C4-2B (cell line): Measurements from ENCODE around the gene PDE8B.

Experiments used
- ZFX ChIP-seq: fragments of 450-650 bp; IDR thresholded peaks from 2 replicates; pipeline ENCODE4 v1.6.1; 2017
- TF ChIP-seq, protein P1 (sequence below): fragments of 450-650 bp; conservative IDR thresholded peaks from 2 replicates; pipeline ENCODE4 v1.5.1; 2017; ENCODE audit warnings: mild to moderate bottlenecking

DNA sequence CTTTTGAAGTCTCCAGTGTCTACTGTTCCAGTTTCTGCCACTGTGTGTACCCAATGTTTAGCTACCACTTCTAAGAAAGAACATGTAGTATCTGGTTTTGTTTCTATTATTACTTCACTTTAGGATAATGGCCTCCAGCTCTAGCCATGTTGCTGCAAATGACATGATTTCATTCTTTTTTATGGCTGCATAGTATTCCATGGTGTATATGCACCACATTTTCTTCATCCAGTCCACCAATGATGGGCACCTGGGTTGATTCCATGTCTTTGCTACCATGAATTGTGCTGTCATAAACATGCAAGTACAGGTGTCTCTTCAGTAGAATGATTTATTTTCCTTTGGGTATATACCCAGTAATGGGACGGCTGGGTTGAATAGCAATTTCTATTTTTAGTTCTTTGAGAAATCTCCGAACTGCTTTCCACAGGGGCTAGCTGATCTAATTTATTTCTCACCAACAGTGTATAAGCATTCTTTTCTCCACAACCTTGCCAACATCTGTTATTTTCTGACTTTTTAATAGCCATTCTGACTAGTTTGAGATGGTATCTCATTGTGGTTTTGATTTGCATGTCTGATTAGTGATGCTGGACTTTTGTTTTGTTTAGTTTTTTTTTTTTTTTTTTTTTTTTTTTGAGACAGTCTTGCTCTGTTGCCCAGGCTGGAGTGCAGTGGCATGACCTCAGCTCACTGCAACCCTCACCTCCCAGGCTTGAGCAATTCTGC is 212.7 kb downstream of the PDE8B start:
- TF ChIP-seq, protein P1, sequence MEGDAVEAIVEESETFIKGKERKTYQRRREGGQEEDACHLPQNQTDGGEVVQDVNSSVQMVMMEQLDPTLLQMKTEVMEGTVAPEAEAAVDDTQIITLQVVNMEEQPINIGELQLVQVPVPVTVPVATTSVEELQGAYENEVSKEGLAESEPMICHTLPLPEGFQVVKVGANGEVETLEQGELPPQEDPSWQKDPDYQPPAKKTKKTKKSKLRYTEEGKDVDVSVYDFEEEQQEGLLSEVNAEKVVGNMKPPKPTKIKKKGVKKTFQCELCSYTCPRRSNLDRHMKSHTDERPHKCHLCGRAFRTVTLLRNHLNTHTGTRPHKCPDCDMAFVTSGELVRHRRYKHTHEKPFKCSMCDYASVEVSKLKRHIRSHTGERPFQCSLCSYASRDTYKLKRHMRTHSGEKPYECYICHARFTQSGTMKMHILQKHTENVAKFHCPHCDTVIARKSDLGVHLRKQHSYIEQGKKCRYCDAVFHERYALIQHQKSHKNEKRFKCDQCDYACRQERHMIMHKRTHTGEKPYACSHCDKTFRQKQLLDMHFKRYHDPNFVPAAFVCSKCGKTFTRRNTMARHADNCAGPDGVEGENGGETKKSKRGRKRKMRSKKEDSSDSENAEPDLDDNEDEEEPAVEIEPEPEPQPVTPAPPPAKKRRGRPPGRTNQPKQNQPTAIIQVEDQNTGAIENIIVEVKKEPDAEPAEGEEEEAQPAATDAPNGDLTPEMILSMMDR = no peak
- no peak for TF ChIP-seq ZFX
